GM18870 (cell line): ENCODE data around the gene CADPS2.
"Not testable (repeated sequence)": the region's sequence is repeated elsewhere in the genome, so short reads cannot be mapped to it uniquely, and the experiment has no call there.

Experiments used
- ATAC-seq: cut with Tn5 transposase; IDR thresholded peaks from one replicate; pipeline ENCODE4 v1.9.1; 2021; ENCODE audit warnings: moderate library complexity; ENCODE audit not compliant: unreplicated experiment

CADPS2 gene

DNA sequence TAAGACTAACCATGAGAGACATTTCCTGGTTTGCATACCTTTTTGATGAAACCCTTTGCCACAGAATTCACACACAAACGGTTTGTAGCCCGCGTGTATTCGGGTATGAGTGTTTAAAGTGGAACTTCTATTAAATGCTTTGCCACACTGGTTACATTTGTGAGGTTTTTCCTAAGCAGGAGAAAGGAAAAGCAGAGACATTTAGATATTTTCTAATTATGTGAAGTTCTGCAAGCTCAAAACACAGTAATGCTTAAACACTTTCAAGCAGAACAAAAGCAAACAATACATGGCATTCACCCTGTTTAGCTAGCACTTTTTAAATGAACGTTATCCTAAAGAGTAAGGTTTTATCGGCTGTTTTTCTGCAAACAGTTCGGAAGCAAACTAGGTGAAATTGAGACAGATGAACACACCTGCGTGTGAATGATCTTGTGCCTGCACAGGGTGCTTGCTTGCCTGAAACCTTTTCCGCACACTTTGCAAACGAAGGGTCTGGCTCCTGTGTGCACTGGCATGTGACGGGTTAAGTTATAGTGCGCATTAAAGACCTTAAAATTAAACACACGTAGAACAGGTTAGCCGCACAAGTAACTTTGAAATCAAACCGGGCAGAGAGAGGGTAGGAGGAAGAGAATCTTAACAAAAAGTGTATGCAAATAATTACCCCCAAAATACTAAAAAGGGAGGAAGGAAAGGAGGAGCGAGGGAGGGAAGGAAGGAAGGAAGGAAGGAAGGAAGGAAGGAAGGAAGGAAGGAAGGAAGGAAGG, 583.3 kb downstream of the CADPS2 start:
- no peak for ATAC-seq

DNA sequence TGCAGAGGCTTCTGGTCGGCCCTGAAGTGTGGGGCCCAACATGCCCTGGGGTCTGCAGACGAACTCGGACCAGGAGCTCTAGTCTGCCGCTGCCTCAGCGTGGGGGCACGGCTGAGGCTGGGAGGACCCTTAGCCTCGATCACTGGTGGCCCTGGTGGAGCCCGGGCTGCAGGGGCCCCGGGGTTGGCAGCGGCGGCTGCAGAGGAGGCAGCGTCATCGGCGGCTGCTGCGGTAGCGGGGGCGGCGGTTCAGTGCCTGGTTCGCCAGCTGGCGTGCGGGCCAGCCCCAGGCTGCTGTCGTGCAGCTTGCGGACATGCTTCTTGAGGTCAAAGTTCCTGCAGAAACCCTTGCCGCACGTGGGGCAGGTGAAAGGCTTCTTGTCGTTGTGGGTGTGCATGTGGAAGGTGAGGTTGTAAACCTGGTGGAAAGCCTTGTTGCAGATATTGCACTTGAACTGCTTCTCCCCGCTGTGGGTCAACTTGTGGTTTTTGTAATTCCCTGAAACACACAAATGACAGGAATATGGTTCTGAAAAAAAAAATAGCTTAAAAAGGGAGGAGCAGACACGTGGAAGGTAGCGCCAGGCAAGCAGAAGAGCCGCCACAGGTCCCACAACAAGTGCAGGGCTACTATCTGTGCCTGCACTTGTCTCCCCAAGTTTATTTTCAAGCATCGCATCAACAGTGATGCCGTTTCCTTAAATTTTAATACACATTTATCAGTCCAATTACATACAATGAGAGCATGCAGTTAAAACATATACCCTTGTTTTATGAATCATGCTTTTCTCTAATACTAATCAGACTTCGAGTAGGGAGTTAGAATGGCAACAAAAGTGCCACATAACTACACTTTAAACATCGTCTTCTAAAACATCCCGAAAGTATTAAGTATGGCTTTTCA, 584.2 kb downstream of the CADPS2 start:
- no peak for ATAC-seq

DNA sequence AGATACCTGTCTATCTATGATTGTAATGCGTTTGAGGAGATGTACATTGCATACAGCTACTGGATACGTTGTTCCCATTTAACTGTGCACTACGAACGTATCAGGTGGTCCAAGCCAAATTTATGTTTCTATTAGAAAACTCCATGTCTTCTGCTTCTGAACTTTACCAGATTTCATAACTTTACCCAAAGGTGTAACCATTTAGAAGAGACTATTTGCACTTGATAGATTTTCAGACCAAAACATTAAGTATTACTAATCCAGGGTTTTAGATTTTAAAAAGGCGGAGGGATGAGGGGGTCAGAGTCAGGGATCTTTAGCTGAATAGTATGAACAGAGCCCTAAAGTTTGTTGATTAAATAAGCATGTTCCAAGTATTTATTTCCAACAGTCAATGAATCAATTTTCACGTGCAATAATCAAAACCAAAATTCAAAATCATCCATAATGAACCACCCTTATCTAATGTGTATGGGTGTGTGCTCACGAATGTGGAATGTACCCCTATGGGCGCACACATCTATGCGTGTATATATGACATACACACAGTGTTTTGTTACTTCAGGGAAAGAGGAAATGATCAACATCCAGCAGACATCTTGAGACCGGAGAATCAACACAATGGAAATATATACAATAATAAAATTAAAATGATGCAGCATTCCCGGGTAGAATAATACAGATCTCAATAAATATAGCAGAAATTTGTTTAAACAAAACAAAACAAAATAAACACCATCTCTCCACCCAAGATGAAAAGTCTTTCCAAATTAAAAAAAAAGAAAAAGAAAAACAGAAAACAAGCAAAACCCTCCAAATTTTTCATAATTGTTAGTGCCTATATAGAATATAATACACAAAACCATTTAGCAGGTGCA, 585.1 kb downstream of the CADPS2 start:
- no peak for ATAC-seq

DNA sequence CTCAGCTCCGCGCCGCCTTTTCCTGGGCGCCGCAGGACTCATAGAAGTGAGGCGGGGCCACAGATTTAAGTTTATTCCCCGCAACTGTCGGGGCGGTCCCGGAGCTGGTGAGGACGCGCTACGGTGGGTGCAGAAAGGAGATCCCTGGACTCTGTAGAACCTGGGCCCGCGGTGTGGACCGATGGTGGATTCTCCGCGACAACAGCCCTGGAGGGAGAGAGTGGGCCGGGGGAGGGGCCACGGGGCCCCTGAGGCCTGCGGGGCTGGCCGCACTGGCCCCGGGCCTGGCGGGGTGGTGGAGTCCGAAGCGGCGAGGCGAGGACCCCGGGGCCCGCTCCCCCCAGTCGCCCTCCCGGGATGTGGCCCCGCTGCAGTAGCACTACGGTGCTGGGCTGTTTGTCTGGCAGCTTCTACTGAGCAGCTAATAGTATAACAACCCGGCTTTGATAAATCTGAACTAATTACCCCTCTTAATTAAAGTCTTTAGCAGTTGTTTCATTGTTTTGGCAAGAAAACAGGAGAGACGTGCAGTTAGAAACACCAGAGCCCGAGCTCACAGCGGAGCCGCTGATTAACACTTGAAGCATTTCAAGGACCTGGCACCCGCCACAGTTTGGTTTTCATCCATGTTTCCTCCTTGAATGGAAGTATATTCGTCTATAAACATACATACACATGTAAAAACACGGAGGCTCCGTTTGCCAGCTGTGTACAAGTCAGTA, 585.9 kb downstream of the CADPS2 start:
- ATAC-seq, result no peak

DNA sequence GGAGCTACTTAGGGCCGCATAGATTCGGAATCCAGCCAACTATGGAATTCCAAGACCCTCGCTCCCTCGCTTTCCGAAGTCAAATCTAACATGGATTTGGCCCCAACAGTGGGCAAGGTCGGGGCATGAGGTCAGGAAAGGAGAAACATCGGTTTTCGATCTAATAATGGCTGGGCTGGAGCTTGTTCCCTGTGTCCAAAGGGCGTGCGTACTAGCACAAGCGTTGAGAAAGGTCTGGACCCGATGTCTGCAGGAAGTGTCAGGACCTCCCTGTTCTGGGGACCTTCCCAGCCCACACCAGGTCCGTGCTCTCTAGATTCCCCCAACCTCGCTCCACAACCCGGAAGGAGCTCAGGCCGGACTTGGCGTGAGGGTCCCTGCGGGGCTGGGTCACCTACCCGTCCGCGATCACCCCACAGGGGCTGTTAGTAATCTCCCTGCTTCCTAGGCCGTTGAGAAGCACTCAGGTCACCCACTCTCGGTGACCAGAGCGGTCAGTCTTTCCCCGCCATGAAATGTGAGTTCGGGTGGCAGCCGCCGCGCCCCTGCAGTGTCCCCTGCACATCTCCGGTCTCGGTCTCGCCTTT, 586.5 kb downstream of the CADPS2 start:
- no peak for ATAC-seq

DNA sequence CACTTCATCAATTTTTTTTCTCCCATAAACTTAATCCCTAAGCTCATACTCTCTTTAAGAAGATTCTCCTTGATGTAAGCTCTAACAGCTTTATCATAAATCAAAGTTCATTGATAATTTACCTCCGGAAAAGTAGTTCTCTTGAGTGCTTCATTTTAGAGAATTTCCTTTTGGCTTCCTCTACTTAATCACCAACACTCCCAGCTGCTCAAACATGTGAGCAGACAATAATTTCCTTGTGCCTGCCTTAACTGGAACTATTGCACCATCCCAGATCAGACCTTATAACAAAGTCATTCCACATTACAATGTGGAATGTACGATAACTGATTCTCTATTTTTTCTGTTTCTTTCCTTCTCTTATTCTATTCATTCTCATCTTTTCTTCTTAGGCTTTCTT, 587.6 kb downstream of the CADPS2 start:
- ATAC-seq, result no peak

DNA sequence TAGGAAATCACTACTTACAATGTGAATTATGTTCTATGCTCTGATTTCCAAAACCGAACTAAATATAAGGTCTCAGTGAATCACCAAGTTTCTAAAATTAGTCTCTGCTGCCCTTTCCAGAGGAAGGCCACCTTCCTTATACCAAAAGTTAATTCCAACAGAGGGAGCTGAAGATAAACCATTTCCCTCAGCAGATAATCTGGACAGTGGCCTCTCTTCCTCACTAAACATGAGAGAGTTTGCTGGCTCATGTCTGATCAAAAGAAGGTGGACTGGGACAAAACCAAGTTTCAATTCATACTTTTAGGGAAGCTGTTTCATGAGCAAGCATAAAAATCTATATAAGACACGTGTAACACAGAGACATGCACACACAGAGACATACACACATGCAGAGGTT, 588.1 kb downstream of the CADPS2 start:
- no peak for ATAC-seq

DNA sequence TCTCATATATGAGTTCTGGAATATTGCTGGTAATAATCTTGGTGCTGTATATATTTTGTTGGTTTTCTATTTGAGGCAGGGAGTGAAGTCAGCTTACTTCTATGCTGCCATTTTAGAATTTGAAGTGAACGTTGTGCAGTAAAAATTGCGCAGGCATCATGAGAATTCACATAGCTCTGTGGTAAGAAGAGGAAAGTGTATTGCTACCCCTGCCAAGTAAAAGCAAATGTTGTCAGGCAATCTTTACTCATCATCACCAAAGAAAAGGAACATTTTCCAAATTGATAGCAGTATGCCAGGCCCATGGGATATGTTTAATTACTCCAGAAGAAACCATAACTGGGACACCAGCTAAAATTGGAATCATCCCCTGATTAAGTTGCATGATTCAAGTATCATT, 595.1 kb downstream of the CADPS2 start:
- ATAC-seq, result no peak

DNA sequence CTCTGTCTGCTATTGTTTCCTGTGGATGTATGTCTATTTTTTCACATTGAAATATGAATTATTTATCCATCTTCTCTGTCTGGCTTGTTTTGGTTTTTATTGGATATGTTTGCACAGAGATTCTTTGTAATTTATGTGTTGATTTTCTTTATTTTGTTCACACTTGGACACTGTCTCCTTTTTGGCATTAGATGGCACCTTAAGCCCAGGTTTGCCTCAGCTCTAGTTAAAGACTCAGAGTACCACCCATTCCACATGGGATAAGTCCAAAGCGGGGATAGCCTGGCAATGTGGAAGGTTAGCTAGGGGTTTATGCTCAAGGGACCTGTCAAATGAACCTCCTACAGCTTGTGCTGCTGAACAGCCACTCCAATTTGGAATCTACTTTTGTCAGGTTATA, 595.8 kb downstream of the CADPS2 start:
- no peak for ATAC-seq

DNA sequence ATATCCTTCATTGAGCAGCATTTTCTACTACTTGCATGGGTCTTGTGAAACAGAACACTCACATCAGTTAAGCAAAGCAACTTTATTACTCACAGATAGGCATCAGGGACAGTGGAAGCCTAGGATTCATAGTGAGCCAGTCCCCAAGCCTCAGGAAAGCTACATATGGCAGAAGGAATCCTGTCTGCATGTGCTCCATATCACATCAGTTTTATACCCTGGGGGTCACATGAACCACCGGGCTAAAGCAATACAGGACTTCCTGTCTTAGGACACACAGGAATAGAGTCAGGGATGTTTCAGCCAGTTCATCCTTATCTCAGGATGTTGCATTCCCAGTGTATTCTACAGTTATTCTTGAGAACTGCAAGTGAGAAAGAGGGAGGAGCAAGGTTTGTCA, 596.8 kb downstream of the CADPS2 start:
- ATAC-seq, result no peak

DNA sequence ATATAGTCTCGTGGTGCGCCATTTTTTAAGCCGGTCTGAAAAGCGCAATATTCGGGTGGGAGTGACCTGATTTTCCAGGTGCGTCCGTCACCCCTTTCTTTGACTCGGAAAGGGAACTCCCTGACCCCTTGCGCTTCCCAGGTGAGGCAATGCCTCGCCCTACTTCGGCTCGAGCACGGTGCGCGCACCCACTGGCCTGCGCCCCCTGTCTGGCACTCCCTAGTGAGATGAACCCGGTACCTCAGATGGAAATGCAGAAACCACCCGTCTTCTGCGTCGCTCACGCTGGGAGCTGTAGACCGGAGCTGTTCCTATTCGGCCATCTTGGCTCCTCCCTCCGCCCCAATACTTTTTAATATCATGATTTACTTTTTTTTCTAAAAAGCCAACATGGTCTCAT, 601.7 kb downstream of the CADPS2 start:
- not testable (repeated sequence) for ATAC-seq

DNA sequence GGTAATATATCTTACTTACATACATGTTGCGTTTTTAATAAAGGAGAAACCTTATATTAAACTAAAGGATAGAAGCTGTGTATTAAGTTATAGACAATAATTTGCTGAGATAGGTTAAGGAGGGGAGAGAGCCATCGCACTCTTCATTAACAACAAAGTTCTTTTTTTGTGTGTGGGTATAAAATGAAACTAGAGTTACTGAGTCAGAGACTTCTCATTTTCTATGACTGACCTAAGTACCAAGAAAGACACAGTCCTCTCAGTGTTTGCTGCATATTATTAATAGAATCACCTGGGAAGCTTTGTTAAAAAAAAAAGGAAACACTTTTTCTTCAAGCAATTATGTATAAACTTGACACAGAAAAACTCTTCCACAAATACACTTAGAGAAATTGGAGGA, 613.1 kb downstream of the CADPS2 start:
- peak; percentile 61 for ATAC-seq

DNA sequence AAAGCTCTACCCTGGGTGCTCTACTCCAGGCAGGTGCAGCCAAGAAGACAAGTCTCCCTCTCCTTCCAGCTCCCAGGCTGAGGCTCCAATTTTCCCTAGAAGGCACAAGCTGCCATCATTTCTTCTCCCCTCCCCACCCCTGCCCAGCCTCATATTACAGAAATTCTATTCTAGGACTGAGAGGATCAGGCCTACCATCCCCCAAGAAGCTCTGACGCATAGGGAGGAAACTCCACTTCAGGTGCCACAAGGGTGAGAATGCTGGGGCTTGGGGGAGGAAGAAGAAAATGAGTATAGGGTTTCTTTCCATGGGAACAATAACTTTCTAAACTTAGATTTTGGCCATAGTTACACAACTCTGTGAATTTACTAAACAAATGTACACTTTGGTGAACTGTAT, 617.0 kb downstream of the CADPS2 start:
- ATAC-seq, result no peak
